ENCODE measurements around the gene TEX261.
"Not testable (repeated sequence)": the region's sequence is repeated elsewhere in the genome, so short reads cannot be mapped to it uniquely, and the experiment has no call there.

Gene TEX261

GRCh38 chr2:70999931-71000330 is 5.3 kb upstream of the TEX261 start:
- DNase-seq, result not testable (repeated sequence)

- DNase-seq, result no peak
Observed at GRCh38 chr2:70999362-70999761, 4.7 kb upstream of the TEX261 start.

- not testable (repeated sequence) for DNase-seq
Observed at GRCh38 chr2:70998885-70999284, 4.2 kb upstream of the TEX261 start.

GRCh38 chr2:70995426-70995729 is 705 bp upstream of the TEX261 start:
- DNase-seq, result peak; percentile 11

- no peak for DNase-seq
Observed at GRCh38 chr2:70994009-70994698, 519 bp downstream of the TEX261 start.

- DNase-seq, result no peak
Observed at GRCh38 chr2:70992945-70993853, 1.5 kb downstream of the TEX261 start.

- no peak for DNase-seq
Observed at GRCh38 chr2:70991742-70992141, 2.9 kb downstream of the TEX261 start.

GRCh38 chr2:70991142-70991541 is 3.5 kb downstream of the TEX261 start:
- DNase-seq, result no peak

- no peak for DNase-seq
Observed at GRCh38 chr2:70990216-70990615, 4.5 kb downstream of the TEX261 start.

- DNase-seq, result no peak
Observed at GRCh38 chr2:70988726-70989648, 5.7 kb downstream of the TEX261 start.

GRCh38 chr2:70988151-70988550 is 6.5 kb downstream of the TEX261 start:
- no peak for DNase-seq

GRCh38 chr2:70987386-70987785 is 7.3 kb downstream of the TEX261 start:
- DNase-seq, result no peak

GRCh38 chr2:70986499-70987189 is 8.0 kb downstream of the TEX261 start:
- no peak for DNase-seq

GRCh38 chr2:70985956-70986355 is 8.7 kb downstream of the TEX261 start:
- no peak for DNase-seq

GRCh38 chr2:70985283-70985688 is 9.4 kb downstream of the TEX261 start:
- DNase-seq, result no peak

GRCh38 chr2:70984576-70985282 is 9.9 kb downstream of the TEX261 start:
- no peak for DNase-seq

GRCh38 chr2:70984228-70984575 is 10.5 kb downstream of the TEX261 start:
- no peak for DNase-seq

- no peak for DNase-seq
Observed at GRCh38 chr2:70983506-70984227, 11.0 kb downstream of the TEX261 start.

- no peak for DNase-seq
Observed at GRCh38 chr2:70982971-70983370, 11.7 kb downstream of the TEX261 start.

- DNase-seq, result no peak
Observed at GRCh38 chr2:70981866-70982810, 12.5 kb downstream of the TEX261 start.
